ENCODE data around the gene CTNND1. TPM values are rescaled to one million over a fixed set of nuclear protein-coding genes. Genes with fewer than 3 reads are reported as not detected.

The CTNND1 gene, protein sequence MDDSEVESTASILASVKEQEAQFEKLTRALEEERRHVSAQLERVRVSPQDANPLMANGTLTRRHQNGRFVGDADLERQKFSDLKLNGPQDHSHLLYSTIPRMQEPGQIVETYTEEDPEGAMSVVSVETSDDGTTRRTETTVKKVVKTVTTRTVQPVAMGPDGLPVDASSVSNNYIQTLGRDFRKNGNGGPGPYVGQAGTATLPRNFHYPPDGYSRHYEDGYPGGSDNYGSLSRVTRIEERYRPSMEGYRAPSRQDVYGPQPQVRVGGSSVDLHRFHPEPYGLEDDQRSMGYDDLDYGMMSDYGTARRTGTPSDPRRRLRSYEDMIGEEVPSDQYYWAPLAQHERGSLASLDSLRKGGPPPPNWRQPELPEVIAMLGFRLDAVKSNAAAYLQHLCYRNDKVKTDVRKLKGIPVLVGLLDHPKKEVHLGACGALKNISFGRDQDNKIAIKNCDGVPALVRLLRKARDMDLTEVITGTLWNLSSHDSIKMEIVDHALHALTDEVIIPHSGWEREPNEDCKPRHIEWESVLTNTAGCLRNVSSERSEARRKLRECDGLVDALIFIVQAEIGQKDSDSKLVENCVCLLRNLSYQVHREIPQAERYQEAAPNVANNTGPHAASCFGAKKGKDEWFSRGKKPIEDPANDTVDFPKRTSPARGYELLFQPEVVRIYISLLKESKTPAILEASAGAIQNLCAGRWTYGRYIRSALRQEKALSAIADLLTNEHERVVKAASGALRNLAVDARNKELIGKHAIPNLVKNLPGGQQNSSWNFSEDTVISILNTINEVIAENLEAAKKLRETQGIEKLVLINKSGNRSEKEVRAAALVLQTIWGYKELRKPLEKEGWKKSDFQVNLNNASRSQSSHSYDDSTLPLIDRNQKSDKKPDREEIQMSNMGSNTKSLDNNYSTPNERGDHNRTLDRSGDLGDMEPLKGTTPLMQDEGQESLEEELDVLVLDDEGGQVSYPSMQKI
- 57.5 to 73.7 TPM (median 71.6 TPM) in 5 replicates for total RNA-seq (2022; extraction: Qiagen RNA extraction; ENCODE audit: low read depth)

DNA sequence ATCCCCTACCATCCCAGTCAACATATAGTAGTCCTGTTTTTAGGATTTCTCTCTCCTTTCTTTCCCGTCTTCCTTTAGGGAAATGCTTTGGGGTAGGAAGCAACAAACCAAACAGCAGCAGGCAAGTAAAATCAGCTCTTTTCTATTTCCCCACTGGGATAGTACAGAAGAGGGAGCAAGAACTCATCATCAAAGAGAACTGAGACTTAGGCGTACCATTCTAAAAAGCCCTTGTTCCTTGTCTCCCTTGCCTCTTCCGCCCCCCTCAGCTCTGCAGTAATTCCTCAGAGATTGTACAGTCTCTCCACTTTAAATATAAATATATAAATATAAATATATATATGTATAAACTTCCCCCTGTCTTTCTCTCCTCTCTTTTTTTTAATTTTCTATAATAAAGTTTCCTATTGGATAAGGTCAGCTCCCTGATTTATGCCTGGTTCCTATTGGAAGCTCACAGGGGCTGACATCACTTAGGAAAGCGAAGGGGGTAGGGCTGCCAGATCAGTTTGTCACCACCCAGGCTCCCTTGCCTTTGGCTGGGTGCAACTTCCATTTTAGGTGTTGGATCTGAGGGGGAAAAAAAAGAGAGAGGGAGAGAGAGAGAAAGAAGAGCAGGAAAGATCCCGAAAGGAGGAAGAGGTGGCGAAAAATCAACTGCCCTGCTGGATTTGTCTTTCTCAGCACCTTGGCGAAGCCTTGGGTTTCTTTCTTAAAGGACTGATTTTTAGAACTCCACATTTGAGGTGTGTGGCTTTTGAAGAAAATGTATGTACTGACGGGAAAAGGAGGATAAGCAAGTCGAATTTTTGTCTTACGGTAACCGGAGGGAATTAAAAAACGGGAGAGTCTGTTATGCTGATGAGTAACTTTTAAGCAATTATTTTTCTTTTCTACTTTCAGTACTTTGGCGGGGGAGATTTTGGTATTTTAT is at the start of gene CTNND1:
Gene CTNND1, plus strand, starts transcription at position 502 of the 934 bp plus-strand sequence. CDS start 29,677 bp downstream, outside the sequence.

DNA sequence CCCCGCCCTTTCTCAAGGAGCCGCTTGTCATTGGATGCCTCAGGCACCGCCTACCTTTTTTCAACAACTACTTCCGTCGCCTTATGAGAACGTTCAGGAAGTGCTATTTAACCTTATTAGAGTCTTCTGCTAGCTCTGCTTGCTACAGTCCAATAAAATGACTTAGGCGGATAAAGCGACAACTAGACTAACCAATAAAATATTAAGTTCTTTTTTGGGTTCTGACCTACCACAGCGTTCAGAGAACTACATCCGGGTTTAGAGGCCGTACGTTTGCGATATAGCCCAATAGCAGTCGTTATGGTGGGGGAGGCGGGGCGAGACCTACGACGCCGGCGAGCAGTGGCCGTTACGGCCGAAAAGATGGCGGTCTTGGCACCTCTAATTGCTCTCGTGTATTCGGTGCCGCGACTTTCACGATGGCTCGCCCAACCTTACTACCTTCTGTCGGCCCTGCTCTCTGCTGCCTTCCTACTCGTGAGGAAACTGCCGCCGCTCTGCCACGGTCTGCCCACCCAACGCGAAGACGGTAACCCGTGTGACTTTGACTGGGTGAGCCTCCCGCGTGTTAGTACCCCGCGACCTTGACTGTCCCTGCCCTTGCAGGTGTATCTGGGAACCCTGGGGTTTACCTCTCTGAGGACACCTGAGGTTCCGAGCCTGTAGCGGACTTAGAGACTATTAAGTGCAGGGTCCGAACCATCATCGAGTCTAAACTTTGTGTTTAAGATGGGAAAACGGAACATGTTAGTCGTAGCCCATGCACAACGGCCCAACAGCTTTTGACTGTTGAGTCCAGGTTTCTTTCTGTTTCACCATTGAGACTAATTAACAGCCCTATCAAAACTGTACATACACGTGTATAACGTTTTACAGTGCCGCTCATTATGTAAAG is 49.1 kb upstream of the CTNND1 start, which contains the start of gene TMX2:
Gene TMX2, plus strand, starts transcription at position 338 of the 895 bp plus-strand sequence. Its CDS starts 26 bp downstream, at position 364.

DNA sequence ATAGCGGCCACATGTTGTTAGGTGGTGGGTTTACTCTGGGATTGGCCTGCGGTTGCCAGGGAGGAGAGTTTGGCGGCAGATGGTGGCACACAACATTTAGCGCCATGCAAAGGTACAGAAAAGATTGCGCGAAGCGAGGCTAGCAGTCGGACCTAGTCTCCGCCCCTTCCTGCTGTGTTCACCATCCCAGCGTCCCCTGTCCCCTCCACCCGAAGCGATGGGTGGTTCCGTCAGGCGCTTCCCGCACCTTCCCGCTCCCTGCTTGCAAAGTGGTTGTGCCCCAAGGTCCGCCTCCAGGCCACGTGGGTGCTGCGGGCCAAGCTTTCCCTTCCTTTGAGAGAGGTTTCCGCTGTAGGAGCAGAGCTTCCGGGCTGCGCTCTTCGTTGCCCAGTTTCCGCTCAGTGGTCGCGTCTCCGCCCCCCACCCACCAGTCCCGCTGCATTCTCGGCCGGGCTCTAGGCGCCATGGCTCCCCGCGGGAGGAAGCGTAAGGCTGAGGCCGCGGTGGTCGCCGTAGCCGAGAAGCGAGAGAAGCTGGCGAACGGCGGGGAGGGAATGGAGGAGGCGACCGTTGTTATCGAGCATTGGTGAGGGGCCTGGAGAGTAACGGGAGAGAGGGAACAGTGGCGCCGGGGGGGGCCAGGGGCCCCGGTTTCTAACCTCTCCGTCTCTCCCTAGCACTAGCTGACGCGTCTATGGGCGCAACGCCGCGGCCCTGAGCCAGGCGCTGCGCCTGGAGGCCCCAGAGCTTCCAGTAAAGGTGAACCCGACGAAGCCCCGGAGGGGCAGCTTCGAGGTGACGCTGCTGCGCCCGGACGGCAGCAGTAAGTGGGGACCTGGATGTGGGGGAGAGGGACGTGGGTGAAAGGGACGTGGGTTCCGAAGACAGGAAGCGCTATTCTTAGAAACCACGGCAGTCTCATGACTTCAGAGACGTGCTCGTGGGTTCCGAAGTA is 20.2 kb upstream of the CTNND1 start, which contains the start of gene SELENOH:
Gene SELENOH, plus strand, starts transcription at position 360 of the 955 bp plus-strand sequence. Its CDS starts 105 bp downstream, at position 465.

DNA sequence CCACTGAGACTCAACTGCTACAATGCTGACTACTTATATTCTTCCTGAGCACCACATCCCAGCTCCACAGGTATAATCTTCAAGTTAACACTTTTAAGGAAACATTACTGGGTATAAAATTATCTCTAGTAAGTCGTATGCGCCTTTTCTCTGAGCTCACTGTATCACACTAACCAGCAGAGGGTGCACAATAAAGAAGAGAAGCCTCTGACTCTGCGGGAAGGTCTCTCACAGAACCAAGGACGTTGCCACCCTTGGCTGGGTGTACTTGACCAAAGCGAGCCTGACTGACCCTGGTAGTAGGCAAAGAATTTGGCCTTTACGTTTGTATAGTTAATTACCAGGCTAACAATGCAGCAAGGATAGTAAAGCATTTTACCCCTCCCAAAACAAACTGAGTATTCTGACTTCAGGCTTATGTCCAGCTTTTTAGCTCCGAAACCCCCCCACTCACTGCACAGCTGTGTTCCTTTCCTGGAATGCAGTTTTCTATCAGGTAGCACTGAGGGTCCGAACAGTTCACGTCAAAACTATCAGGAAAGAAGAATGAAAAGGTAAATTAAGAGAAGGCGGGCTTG is 9.8 kb upstream of the CTNND1 start, which contains the start of gene BTBD18:
Gene BTBD18, minus strand, starts transcription at position 144 of the 578 bp plus-strand sequence. CDS start 631 bp downstream, outside the sequence.

Other genes with a start within 250 kb of the CTNND1 start
- gene SLC43A1, start 246.1 kb upstream of the CTNND1 start, total RNA-seq (2022; extraction: Qiagen RNA extraction; ENCODE audit: low read depth): 2.6 to 3.9 TPM (median 3.3 TPM) in 5 replicates
- 154 to 181 TPM (median 169 TPM) in 5 replicates for gene TIMM10, start 231.0 kb upstream of the CTNND1 start, total RNA-seq (2022; extraction: Qiagen RNA extraction; ENCODE audit: low read depth)
- gene SMTNL1, start 224.2 kb upstream of the CTNND1 start, total RNA-seq (2022; extraction: Qiagen RNA extraction; ENCODE audit: low read depth): not detected in 5 replicates
- 25.8 to 32.3 TPM (median 27.7 TPM) in 5 replicates for gene UBE2L6, start 194.1 kb upstream of the CTNND1 start, total RNA-seq (2022; extraction: Qiagen RNA extraction; ENCODE audit: low read depth)
- gene SERPING1, start 164.1 kb upstream of the CTNND1 start, total RNA-seq (2022; extraction: Qiagen RNA extraction; ENCODE audit: low read depth): 0.29 to 0.55 TPM (median 0.46 TPM) in 5 replicates
- gene YPEL4, start 111.9 kb upstream of the CTNND1 start, total RNA-seq (2022; extraction: Qiagen RNA extraction; ENCODE audit: low read depth): 0.17 to 0.51 TPM (median 0.34 TPM) in 5 replicates
- gene CLP1, start 104.0 kb upstream of the CTNND1 start, total RNA-seq (2022; extraction: Qiagen RNA extraction; ENCODE audit: low read depth): 29.0 to 33.9 TPM (median 30.6 TPM) in 5 replicates
- gene ZDHHC5, start 93.7 kb upstream of the CTNND1 start, total RNA-seq (2022; extraction: Qiagen RNA extraction; ENCODE audit: low read depth): 72.4 to 79.2 TPM (median 77.8 TPM) in 5 replicates
- gene MED19, start 49.6 kb upstream of the CTNND1 start, total RNA-seq (2022; extraction: Qiagen RNA extraction; ENCODE audit: low read depth): 25.5 to 31.3 TPM (median 30.6 TPM) in 5 replicates
- 153 to 175 TPM (median 158 TPM) in 5 replicates for gene TMX2, start 49.2 kb upstream of the CTNND1 start, total RNA-seq (2022; extraction: Qiagen RNA extraction; ENCODE audit: low read depth)
- gene SELENOH, start 20.3 kb upstream of the CTNND1 start, total RNA-seq (2022; extraction: Qiagen RNA extraction; ENCODE audit: low read depth): 100 to 153 TPM (median 131 TPM) in 5 replicates
- not detected in 5 replicates for gene BTBD18, start 10.0 kb upstream of the CTNND1 start, total RNA-seq (2022; extraction: Qiagen RNA extraction; ENCODE audit: low read depth)